ENCODE measurements around the gene SND1.

DNA sequence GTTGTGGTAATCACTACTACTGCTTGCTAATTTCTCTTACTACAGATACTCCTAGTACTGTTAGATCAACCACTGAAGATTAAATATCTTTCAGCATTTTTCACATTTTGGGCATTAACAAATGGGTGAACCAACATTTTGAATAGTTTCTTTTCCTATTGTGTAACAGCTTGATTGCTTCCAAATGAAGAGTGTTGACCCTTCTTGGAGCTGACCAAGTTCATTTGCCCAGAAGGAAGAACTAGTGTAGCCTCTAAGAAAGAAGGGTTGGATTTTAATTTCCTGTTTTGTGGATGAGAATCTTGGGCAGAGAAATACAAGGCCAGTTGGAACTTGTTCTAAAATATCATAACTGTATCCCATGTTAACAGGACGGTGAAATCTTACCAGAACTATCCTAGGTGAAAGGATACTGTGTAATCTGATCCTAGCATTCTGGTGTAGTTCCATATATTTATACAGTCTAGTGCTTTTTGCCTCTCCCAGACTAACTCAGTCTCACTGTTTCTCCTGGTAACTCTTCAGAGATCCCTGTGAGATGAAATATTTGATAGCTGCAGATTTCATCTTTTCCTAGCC is 37.3 kb downstream of the SND1 start:
- TF ChIP-seq CTCF (IDR thresholded peaks at IDR 0.05; ENCODE audit: extremely low read depth in 1 of 2, insufficient read depth in 1 of 2, low read depth in 1 of 2, low read length in 2 of 2) (no peak), POLR2AphosphoS5 (IDR thresholded peaks at IDR 0.05; ENCODE audit: insufficient read depth, low read depth, low read length) (no peak)

Data from endothelial cell of umbilical vein (primary cell).